HuH-7.5 (cell line): Measurements from ENCODE around the gene GP5.

Experiments
- DNase-seq: peaks from one replicate; pipeline ENCODE4 v3.0.0; 2011; ENCODE audit warnings: low spot score

The GP5 gene

GRCh38 chr3:194397757-194398312 is 1.2 kb downstream of the GP5 start:
- no peak for DNase-seq

GRCh38 chr3:194396859-194397756 is 2.0 kb downstream of the GP5 start:
- no peak for DNase-seq

- no peak for DNase-seq
Observed at GRCh38 chr3:194396539-194396858, 2.6 kb downstream of the GP5 start.

GRCh38 chr3:194395778-194396538 is 3.1 kb downstream of the GP5 start:
- DNase-seq = no peak

- no peak for DNase-seq
Observed at GRCh38 chr3:194395212-194395611, 3.9 kb downstream of the GP5 start.

- DNase-seq = no peak
Observed at GRCh38 chr3:194392576-194392975, 6.5 kb downstream of the GP5 start.

GRCh38 chr3:194390835-194391234 is 8.2 kb downstream of the GP5 start:
- DNase-seq = no peak

GRCh38 chr3:194389269-194389668 is 9.8 kb downstream of the GP5 start:
- DNase-seq = no peak

- DNase-seq = no peak
Observed at GRCh38 chr3:194387926-194388418, 11.1 kb downstream of the GP5 start.

- no peak for DNase-seq
Observed at GRCh38 chr3:194387276-194387675, 11.8 kb downstream of the GP5 start.

GRCh38 chr3:194386648-194387047 is 12.4 kb downstream of the GP5 start:
- no peak for DNase-seq

GRCh38 chr3:194386066-194386465 is 13.0 kb downstream of the GP5 start:
- DNase-seq = no peak

GRCh38 chr3:194384569-194385001 is 14.5 kb downstream of the GP5 start:
- no peak for DNase-seq

GRCh38 chr3:194384156-194384555 is 14.9 kb downstream of the GP5 start:
- DNase-seq = no peak

- no peak for DNase-seq
Observed at GRCh38 chr3:194383276-194383940, 15.7 kb downstream of the GP5 start.

GRCh38 chr3:194382892-194383223 is 16.2 kb downstream of the GP5 start:
- no peak for DNase-seq

GRCh38 chr3:194382196-194382891 is 16.7 kb downstream of the GP5 start:
- no peak for DNase-seq

- no peak for DNase-seq
Observed at GRCh38 chr3:194381460-194381875, 17.6 kb downstream of the GP5 start.

GRCh38 chr3:194380326-194380725 is 18.7 kb downstream of the GP5 start:
- DNase-seq = no peak

GRCh38 chr3:194379651-194380050 is 19.4 kb downstream of the GP5 start:
- DNase-seq = no peak

GRCh38 chr3:194379231-194379630 is 19.8 kb downstream of the GP5 start:
- DNase-seq = no peak

- DNase-seq = no peak
Observed at GRCh38 chr3:194377708-194378107, 21.4 kb downstream of the GP5 start.
